Measurements from ENCODE around the gene PRKCH.
A peak's percentile ranks its signal among the peaks of the same experiment; 100 is the strongest.

Gene PRKCH

DNA sequence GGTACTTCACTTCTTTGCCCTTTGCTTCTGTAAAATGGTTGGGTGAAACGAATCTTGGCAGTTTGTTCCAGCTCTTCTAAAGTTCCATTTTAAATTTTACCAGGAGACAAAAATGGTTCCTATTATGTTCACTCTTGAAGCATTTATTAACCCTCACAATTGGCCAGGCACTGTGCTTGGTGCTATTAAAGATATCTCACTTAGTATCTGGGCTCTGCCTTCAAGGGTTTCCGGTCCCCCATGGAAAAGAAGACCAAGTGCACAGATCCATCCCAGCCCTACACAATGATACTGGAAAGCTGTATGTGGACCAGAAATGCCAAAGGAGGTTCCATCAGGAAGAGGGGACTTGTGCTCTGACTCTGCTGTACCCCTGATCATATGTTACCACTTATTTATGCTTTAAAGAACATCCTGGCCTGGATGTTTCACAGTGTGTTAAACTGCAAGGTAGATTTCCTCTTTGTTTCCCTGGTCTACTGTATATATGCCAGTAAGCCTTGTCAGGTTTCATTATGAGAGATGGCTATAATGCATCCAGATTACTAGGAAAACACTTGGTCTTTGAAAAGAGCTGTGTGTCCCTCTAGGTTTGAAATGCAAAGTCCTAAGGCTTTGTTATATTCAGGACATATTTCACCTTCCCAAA lies 154.8 kb downstream of the PRKCH start:
- H3K4me3 ChIP-seq (replicated peaks; ENCODE audit: insufficient read depth, low read length): no peak overlapping the region
- H3K27ac ChIP-seq (replicated peaks): peak overlapping the region; percentile 95
- no peak for DNase-seq (ENCODE audit: low read depth in 1 of 2, low spot score in 1 of 2)
- TF ChIP-seq SPI1 (IDR thresholded peaks at IDR 0.05; ENCODE audit: borderline replicate concordance, low read depth) (no peak), REST (IDR thresholded peaks at IDR 0.05; ENCODE audit: insufficient replicate concordance, low read depth) (no peak), CTCF (IDR thresholded peaks at IDR 0.05; ENCODE audit: insufficient read depth, low read length) (no peak), POLR2AphosphoS5 (IDR thresholded peaks at IDR 0.05; ENCODE audit: low read depth) (no peak)
- H3K27me3 ChIP-seq (ENCODE audit: insufficient read depth, poor library complexity, severe bottlenecking): no peaks in the 10 kb centered on the region

DNA sequence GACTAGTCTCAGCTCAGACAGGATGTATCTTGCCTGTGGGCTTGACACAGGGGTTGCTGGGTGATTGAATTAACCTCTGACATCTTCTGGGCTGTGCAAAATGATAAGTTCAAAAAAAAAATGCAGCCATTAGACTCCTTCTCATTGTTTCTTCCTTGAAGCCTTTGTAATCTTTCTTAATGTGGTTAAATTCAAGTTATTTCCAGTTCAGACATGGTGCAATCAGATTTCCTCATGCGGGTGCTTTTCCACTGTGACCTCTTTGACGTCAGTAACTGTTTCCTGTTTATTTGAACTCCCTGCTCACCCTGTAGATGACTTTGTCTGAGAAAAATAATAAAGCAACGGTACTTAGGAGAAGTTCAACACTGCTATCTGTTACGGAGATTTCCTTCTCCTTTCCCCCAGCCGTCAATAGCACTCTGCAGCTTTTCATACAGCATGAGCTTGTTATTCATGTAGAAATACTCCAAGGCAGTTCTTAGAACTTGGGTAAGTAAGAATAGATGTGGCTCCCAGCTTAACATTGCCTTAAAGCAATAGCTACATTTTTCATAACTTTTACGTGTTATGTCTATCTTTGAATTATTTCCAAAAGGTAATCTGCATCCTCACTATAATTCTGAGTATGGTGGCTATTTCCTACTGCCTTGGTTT lies 155.5 kb downstream of the PRKCH start:
- peak; percentile 77 to 92 for DNase-seq (ENCODE audit: low read depth in 1 of 2, low spot score in 1 of 2)
- Histone ChIP-seq H3K27me3 (ENCODE audit: insufficient read depth, poor library complexity, severe bottlenecking) (no peaks in the 10 kb centered on the region), H3K27ac (replicated peaks) (peak overlapping the region; percentile 95), H3K4me3 (replicated peaks; ENCODE audit: insufficient read depth, low read length) (no peak overlapping the region)
- TF ChIP-seq POLR2AphosphoS5 (IDR thresholded peaks at IDR 0.05; ENCODE audit: low read depth) (peak; percentile 84; the same call in 1 of the 2 replicates), GABPA (IDR thresholded peaks at IDR 0.05; ENCODE audit: low read depth) (peak; percentile 47; the same call in 1 of the 2 replicates), CTCF (IDR thresholded peaks at IDR 0.05; ENCODE audit: insufficient read depth, low read length) (no peak)

DNA sequence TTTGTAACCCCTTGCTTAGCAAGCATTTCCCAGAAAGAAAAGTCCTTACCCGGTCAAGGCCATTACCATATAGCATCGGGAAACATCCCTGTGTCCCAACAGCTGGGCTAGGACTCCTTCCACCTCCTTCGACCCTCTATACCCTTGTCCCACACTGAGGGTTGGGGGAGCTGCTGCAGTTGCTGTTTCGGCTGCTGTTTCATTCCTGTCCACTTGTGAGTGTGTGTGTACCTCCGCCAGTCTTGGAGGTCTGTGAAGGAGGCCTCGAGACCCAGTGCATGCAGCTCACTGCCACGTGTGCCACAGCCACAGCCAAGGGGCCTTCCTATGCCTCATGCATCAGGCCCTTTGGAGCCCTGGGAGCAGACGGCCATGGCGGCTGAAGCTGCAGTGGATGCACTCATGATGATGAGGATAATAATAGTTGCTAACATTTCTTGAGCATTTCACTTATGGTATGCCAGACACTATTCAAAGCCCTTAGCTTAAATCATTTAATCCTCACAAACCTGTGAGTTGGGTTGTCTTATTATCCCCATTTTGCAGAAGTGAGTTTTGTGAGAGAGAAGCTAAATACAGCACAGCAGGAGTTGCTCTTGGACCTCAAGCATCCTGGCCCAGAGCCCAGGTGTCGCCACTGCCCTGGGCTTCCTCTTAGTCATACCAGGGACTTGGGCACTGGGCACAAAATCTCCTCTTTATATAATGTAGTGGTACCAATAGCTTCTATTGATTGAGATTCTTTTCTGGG lies 156.5 kb downstream of the PRKCH start:
- peak in 1 of 2 experiments; percentile 70 for DNase-seq (ENCODE audit: low read depth in 1 of 2, low spot score in 1 of 2)
- Histone ChIP-seq H3K27ac (replicated peaks) (peak overlapping the region; percentile 95), H3K27me3 (ENCODE audit: insufficient read depth, poor library complexity, severe bottlenecking) (no peaks in the 10 kb centered on the region), H3K4me3 (replicated peaks; ENCODE audit: insufficient read depth, low read length) (no peak overlapping the region)
- no peak; the same call in 1 of the 2 replicates for TF ChIP-seq SPI1 (IDR thresholded peaks at IDR 0.05; ENCODE audit: borderline replicate concordance, low read depth)
- TF ChIP-seq GABPA (IDR thresholded peaks at IDR 0.05; ENCODE audit: low read depth): no peak
- no peak for TF ChIP-seq CTCF (IDR thresholded peaks at IDR 0.05; ENCODE audit: insufficient read depth, low read length)
- TF ChIP-seq POLR2AphosphoS5 (IDR thresholded peaks at IDR 0.05; ENCODE audit: low read depth): no peak
- TF ChIP-seq REST (IDR thresholded peaks at IDR 0.05; ENCODE audit: insufficient replicate concordance, low read depth): no peak
